ENCODE measurements around the gene HBE1.
"Not testable (repeated sequence)": the region's sequence is repeated elsewhere in the genome, so short reads cannot be mapped to it uniquely, and the experiment has no call there.

Gene HBE1

GRCh38 chr11:5252192-5252918 lies 17.4 kb downstream of the HBE1 start:
- FAIRE-seq = no peak

GRCh38 chr11:5251746-5252145 lies 18.0 kb downstream of the HBE1 start:
- no peak for FAIRE-seq

- FAIRE-seq = no peak
These were observed 19.1 kb downstream of the HBE1 start for GRCh38 chr11:5250543-5251204.

DNA sequence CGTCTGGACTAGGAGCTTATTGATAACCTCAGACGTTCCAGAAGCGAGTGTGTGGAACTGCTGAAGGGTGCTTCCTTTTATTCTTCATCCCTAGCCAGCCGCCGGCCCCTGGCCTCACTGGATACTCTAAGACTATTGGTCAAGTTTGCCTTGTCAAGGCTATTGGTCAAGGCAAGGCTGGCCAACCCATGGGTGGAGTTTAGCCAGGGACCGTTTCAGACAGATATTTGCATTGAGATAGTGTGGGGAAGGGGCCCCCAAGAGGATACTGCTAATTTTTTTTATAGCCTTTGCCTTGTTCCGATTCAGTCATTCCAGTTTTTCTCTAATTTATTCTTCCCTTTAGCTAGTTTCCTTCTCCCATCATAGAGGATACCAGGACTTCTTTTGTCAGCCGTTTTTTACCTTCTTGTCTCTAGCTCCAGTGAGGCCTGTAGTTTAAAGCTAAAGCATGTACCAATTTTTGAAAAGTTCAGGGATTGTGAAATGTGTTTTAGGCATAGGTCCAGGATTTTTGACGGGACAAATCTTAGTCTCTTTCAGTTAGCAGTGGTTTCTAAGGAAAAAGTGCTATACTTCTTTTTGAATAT lies 19.8 kb downstream of the HBE1 start, which contains the start of gene HBG1:
HBG1 (minus strand) TSS at position 51 of the 590 bp plus-strand sequence. CDS start 53 bp downstream, outside the sequence.
- not testable (repeated sequence) for FAIRE-seq

DNA sequence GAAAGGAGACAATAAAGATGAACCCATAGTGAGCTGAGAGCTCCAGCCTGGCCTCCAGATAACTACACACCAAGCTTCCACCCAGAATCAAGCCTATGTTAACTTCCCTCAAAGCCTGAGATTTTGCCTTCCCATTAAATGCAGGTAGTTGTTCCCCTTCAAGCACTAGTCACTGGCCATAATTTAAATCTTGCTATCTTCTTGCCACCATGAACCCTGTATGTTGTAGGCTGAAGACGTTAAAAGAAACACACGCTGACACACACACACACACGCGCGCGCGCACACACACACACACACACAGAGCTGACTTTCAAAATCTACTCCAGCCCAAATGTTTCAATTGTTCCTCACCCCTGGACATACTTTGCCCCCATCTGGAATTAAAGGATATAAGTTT lies 21.2 kb downstream of the HBE1 start:
- not testable (repeated sequence) for FAIRE-seq

DNA sequence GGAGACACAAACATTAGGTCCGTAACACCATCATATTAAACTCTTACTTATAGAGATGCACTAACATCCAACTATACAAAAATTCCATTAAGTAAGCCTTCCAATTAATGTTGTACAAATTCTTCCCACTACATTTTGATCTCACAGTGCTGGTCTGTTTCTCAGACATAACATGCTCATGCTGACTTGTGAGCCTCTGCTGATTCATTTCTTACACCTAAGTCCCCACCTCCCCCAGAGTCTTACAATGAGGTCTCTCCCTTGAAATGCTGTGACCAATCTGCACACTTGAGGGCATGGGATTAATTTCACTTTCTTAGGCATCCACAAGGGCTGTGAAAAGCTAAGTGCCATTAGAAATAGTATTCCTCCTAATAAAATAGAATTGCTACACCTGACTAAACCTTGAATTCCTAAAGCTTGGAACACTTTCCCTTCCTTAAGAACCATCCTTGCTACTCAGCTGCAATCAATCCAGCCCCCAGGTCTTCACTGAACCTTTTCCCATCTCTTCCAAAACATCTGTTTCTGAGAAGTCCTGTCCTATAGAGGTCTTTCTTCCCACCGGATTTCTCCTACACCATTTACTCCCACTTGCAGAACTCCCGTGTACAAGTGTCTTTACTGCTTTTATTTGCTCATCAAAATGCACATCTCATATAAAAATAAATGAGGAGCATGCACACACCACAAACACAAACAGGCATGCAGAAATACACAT lies 22.1 kb downstream of the HBE1 start:
- no peak for FAIRE-seq

DNA sequence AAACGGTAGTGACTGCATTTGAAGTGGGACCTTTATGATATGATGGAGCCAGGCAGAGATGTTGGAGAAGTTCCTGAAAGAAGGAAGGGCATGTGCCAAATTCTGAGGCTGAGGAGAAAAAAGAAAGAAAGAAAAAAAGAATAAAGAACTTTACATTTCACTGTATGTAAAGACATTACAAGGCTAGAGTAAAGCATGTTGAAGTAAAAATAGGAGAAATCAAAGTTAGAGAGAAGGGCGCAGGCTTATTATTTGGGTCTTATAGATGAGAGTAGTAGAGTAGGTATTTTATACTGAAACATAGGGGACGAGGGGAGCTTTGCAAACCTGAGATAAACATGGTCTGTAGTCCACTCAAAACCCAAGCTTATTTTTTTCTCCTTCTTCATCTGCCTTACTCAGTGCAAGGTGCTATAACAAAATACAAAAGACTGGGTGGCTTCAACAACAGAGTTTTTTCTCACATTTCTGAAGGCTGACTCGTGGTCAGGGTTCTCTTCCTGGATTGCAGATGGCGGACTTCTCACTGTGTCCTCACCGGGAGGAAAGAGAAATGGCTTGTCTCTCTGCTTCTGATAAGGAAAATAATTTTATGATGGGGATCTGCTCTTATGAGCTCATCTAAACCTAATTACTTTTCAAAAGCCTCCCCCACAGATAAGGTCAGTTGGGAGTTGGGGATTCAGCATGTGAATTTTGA lies 22.8 kb downstream of the HBE1 start:
- no peak for FAIRE-seq

DNA sequence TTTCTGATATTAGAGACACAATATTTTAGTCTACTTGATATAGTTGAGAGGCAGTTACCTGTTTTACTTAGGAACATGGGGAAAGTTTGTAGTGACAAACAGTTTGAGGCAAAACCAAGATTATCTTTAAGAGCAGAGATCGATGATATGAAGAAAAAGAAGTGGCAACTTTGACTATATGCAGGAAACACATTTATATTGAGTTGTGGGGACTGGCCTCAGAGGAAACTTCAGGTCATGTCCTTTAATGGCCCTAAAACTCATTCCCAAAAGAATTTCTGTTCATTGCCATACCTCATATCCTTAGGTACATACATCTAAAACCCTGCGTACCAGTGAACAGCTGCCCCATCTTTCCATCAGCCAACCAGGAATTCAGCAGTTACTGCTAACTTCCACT lies 24.6 kb downstream of the HBE1 start:
- no peak for FAIRE-seq

DNA sequence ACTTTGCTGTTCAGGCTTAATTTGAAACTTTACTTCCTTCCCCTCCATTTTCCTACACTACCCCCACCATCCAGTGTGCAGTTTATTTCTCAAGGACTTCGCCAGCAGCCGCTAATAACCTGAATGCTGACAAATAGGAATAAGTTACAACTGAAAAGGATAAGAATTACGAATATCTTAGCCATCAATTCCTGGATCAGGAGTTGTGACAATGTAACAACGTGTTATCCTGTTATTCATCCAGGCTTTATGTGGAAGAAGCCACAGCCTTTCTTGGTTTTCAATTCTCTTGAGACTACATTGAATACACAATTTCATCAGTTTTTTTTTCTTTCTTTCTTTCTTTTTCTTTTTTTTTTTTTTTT lies 25.9 kb downstream of the HBE1 start:
- no peak for FAIRE-seq

GRCh38 chr11:5242933-5243815 lies 26.6 kb downstream of the HBE1 start:
- no peak for FAIRE-seq

GRCh38 chr11:5242208-5242607 lies 27.5 kb downstream of the HBE1 start:
- no peak for FAIRE-seq

DNA sequence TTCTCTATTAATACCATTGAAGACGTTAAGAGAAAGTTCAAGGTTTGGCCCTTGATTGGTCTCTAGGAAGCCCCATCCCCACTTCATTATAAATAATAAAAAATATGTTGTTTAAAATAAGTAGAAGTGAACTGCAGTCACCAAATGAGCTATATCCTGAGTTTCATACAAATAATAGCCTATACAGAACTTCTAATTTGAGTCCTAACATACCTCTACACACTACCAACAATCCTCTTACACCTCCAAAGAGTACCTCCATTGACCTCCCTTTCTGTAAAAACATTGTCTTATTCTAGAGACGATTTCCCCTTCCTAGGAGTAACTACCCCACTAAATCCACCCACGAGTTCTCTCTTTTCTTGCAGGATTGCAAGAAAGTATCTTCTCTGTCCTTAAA lies 28.3 kb downstream of the HBE1 start:
- FAIRE-seq = no peak

DNA sequence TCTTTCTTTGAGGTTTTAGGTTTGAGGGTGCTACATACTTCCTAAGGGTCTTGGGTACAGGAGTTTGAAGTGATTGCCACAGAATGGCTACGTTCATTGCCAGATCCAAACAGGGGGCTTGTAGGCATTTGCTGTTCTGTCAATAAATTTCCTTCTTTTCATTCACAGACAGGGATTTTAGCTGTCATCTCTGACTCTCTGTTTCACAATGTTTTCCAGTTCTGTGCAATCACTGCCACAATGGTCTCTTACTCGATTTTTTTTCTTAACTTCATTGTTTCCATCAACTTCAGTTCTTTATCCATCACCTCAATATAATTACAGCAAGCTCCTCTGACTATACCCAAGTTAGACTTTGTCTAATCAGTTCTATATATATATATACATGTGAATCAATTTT lies 29.3 kb downstream of the HBE1 start:
- FAIRE-seq = no peak

GRCh38 chr11:5240056-5240455 lies 29.7 kb downstream of the HBE1 start:
- no peak for FAIRE-seq

DNA sequence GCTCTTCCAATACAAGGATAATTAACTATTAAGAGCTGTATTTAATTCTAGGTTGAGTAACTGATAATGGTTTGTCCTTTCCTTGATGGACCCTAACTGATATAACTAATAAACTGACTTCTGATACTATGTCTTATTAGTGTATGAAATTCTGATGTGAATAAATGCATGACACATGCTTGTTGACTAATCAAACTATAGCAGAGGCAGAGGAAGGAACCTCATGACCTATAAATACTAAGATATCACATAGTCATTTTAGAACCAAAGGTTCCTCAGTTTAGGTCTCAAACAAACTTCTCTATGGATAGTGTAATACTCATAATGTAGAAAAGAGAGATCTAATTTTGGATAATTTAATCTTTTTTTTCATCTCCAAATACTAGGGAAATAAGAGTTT lies 30.7 kb downstream of the HBE1 start:
- no peak for FAIRE-seq

- no peak for FAIRE-seq
These were observed 31.3 kb downstream of the HBE1 start for GRCh38 chr11:5238486-5238885.

- no peak for FAIRE-seq
These were observed 32.3 kb downstream of the HBE1 start for GRCh38 chr11:5237420-5237819.

DNA sequence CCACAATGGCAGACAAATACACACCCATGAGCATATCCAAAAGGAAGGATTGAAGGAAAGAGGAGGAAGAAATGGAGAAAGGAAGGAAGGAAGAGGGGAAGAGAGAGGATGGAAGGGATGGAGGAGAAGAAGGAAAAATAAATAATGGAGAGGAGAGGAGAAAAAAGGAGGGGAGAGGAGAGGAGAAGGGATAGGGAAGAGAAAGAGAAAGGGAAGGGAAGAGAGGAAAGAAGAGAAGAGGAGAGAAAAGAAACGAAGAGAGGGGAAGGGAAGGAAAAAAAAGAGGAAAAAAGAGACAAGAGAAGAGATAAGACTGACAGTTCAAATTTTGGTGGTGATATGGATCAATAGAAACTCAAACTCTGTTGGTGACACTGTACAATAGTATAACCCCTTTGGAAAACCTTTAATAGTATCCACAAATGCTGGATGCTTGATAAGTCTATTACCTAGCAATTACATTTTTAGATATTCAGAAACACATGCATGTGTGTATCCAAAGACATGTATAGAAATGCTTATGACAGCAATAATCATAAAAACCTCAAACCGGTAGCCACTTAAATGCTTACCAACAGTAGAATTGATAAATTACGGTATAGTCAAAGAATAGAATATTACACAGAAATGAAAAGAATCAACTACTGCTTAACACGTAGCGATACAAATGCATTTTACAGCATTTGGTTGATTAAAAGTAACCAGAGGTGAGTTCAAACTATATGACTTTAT lies 34.2 kb downstream of the HBE1 start:
- no peak for FAIRE-seq

DNA sequence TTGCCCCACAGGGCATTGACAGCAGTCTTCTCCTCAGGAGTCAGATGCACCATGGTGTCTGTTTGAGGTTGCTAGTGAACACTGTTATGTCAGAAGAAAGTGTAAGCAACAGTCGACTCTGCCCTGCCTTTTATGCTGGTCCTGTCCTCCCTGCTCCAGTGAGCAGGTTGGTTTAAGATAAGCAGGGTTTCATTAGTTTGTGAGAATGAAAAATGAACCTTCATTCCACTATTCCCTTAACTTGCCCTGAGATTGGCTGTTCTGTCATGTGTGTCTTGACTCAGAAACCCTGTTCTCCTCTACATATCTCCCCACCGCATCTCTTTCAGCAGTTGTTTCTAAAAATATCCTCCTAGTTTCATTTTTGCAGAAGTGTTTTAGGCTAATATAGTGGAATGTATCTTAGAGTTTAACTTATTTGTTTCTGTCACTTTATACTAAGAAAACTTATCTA lies 35.3 kb downstream of the HBE1 start, which contains the start of gene HBD:
HBD (minus strand) TSS at position 103 of the 454 bp plus-strand sequence; CDS start at position 53, 50 bp downstream.
- no peak for FAIRE-seq

GRCh38 chr11:5233307-5233706 lies 36.4 kb downstream of the HBE1 start:
- FAIRE-seq = no peak

DNA sequence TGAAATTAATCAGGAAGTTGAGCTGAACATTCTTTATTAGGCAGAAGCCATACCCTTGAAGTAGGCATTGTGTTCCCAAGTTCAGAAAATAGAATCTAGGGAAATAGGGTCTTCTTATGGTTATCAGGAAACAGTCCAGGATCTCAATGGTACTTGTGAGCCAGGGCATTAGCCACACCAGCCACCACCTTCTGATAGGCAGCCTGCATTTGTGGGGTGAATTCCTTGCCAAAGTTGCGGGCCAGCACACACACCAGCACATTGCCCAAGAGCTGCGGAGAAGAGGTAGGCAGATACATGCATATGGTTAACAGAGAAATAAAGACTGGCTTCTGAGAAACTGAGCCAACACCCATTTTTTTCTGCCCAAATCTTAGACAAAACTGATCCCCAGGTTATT lies 36.9 kb downstream of the HBE1 start:
- FAIRE-seq = no peak

Measured in islet of Langerhans (tissue), 1 donor.